Measurements from ENCODE around the gene CNTN4.

CNTN4 gene

GRCh38 chr3:2861920-2862319 is 763.3 kb downstream of the CNTN4 start:
- Histone ChIP-seq H3K9ac (ENCODE audit: low read depth, low read length) (no peak overlapping the region), H3K4me2 (ENCODE audit: insufficient read depth, low read length) (no peak overlapping the region), H3K79me2 (ENCODE audit: insufficient read depth, low read length) (no peaks in the 10 kb centered on the region), H3K9me3 (ENCODE audit: insufficient read depth, low read length, severe bottlenecking) (no peaks in the 10 kb centered on the region), H3K27me3 (ENCODE audit: insufficient read depth, low read length, poor library complexity) (no peaks in the 10 kb centered on the region), H3K36me3 (ENCODE audit: insufficient read depth, low read length) (no peaks in the 10 kb centered on the region), H3K4me3 (ENCODE audit: low read depth in 1 of 2, low read length in 2 of 2) (no peak overlapping the region), H4K20me1 (ENCODE audit: insufficient read depth, low read length) (no peaks in the 10 kb centered on the region), H3K27ac (ENCODE audit: low read length) (no peak overlapping the region), H2AFZ (ENCODE audit: low read depth, low read length) (no peak overlapping the region), H3K4me1 (ENCODE audit: insufficient read depth, low read length) (no peaks in the 10 kb centered on the region)
- TF ChIP-seq CTCF (IDR thresholded peaks at IDR 0.05; ENCODE audit: borderline replicate concordance, extremely low read depth, low read length, poor library complexity, severe bottlenecking) (no peak), EZH2 (IDR thresholded peaks at IDR 0.05; ENCODE audit: borderline replicate concordance, low read depth, low read length, severe bottlenecking) (no peak)
- no peak for ATAC-seq (ENCODE audit: insufficient read depth, low read depth)
- no peak for DNase-seq

- Histone ChIP-seq H3K79me2 (ENCODE audit: insufficient read depth, low read length) (no peaks in the 10 kb centered on the region), H3K4me2 (ENCODE audit: insufficient read depth, low read length) (no peak overlapping the region), H3K27ac (ENCODE audit: low read length) (no peak overlapping the region), H3K4me3 (ENCODE audit: low read depth in 1 of 2, low read length in 2 of 2) (no peak overlapping the region), H3K4me1 (ENCODE audit: insufficient read depth, low read length) (no peaks in the 10 kb centered on the region), H3K9ac (ENCODE audit: low read depth, low read length) (no peak overlapping the region), H3K27me3 (ENCODE audit: insufficient read depth, low read length, poor library complexity) (no peaks in the 10 kb centered on the region), H4K20me1 (ENCODE audit: insufficient read depth, low read length) (no peaks in the 10 kb centered on the region), H2AFZ (ENCODE audit: low read depth, low read length) (no peak overlapping the region), H3K9me3 (ENCODE audit: insufficient read depth, low read length, severe bottlenecking) (no peaks in the 10 kb centered on the region), H3K36me3 (ENCODE audit: insufficient read depth, low read length) (no peaks in the 10 kb centered on the region)
- TF ChIP-seq CTCF (IDR thresholded peaks at IDR 0.05; ENCODE audit: borderline replicate concordance, extremely low read depth, low read length, poor library complexity, severe bottlenecking): no peak
- ATAC-seq (ENCODE audit: insufficient read depth, low read depth) (no peak), DNase-seq (no peak)
These were observed 763.7 kb downstream of the CNTN4 start for GRCh38 chr3:2862366-2862765.

GRCh38 chr3:2863127-2863526 is 764.5 kb downstream of the CNTN4 start:
- Histone ChIP-seq H4K20me1 (ENCODE audit: insufficient read depth, low read length) (no peaks in the 10 kb centered on the region), H3K4me1 (ENCODE audit: insufficient read depth, low read length) (no peaks in the 10 kb centered on the region), H3K27ac (ENCODE audit: low read length) (no peak overlapping the region), H3K9me3 (ENCODE audit: insufficient read depth, low read length, severe bottlenecking) (no peaks in the 10 kb centered on the region), H3K4me2 (ENCODE audit: insufficient read depth, low read length) (no peak overlapping the region), H3K36me3 (ENCODE audit: insufficient read depth, low read length) (no peaks in the 10 kb centered on the region), H3K79me2 (ENCODE audit: insufficient read depth, low read length) (no peaks in the 10 kb centered on the region), H3K9ac (ENCODE audit: low read depth, low read length) (no peak overlapping the region), H3K4me3 (ENCODE audit: low read depth in 1 of 2, low read length in 2 of 2) (no peak overlapping the region), H2AFZ (ENCODE audit: low read depth, low read length) (no peak overlapping the region), H3K27me3 (ENCODE audit: insufficient read depth, low read length, poor library complexity) (no peaks in the 10 kb centered on the region)
- no peak for ATAC-seq (ENCODE audit: insufficient read depth, low read depth)
- DNase-seq: no peak
- TF ChIP-seq EZH2 (IDR thresholded peaks at IDR 0.05; ENCODE audit: borderline replicate concordance, low read depth, low read length, severe bottlenecking) (no peak), CTCF (IDR thresholded peaks at IDR 0.05; ENCODE audit: borderline replicate concordance, extremely low read depth, low read length, poor library complexity, severe bottlenecking) (no peak)

GRCh38 chr3:2869905-2870304 is 771.2 kb downstream of the CNTN4 start:
- H3K4me1 ChIP-seq (ENCODE audit: insufficient read depth, low read length): no peaks in the 10 kb centered on the region
- DNase-seq (no peak), ATAC-seq (ENCODE audit: insufficient read depth, low read depth) (no peak)
- H2AFZ ChIP-seq (ENCODE audit: low read depth, low read length): no peak overlapping the region
- no peaks in the 10 kb centered on the region for H3K79me2 ChIP-seq (ENCODE audit: insufficient read depth, low read length)
- no peak overlapping the region for H3K27ac ChIP-seq (ENCODE audit: low read length)
- no peak overlapping the region for H3K4me3 ChIP-seq (ENCODE audit: low read depth in 1 of 2, low read length in 2 of 2)
- no peak overlapping the region for H3K9ac ChIP-seq (ENCODE audit: low read depth, low read length)
- no peaks in the 10 kb centered on the region for H3K9me3 ChIP-seq (ENCODE audit: insufficient read depth, low read length, severe bottlenecking)
- no peak overlapping the region for H3K4me2 ChIP-seq (ENCODE audit: insufficient read depth, low read length)
- H4K20me1 ChIP-seq (ENCODE audit: insufficient read depth, low read length): no peaks in the 10 kb centered on the region
- no peaks in the 10 kb centered on the region for H3K36me3 ChIP-seq (ENCODE audit: insufficient read depth, low read length)
- TF ChIP-seq EZH2 (IDR thresholded peaks at IDR 0.05; ENCODE audit: borderline replicate concordance, low read depth, low read length, severe bottlenecking) (no peak), CTCF (IDR thresholded peaks at IDR 0.05; ENCODE audit: borderline replicate concordance, extremely low read depth, low read length, poor library complexity, severe bottlenecking) (no peak)
- H3K27me3 ChIP-seq (ENCODE audit: insufficient read depth, low read length, poor library complexity): no peaks in the 10 kb centered on the region

All from DND-41 (cell line).